ENCODE data around the gene PDE8B.
"Not testable (repeated sequence)": the region's sequence is repeated elsewhere in the genome, so short reads cannot be mapped to it uniquely, and the experiment has no call there.

The PDE8B gene

DNA sequence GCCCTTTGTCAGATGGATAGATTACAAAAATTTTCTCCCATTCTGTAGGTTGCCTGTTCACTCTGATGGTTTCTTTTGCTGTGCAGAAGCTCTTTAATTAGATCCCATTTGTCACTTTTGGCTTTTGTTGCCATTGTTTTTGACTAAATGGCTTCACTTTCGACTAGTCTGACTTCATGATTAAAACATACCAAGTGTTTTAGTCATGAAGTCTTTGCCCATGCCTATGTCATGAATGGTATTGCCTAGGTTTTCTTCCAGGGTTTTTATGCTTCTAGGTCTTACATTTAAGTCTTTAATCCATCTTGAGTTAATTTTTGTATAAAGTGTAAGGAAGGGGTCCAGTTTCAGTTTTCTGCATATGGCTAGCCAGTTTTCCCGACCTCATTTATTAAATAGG lies 172.9 kb downstream of the PDE8B start:
- H3K27ac Mint-ChIP-seq; H3K27me3 Mint-ChIP-seq; H3K4me3 Mint-ChIP-seq; DNase-seq; H3K36me3 Mint-ChIP-seq (ENCODE audit: low read depth); H3K9me3 Mint-ChIP-seq; ATAC-seq: not testable (repeated sequence)
- H3K4me1 Mint-ChIP-seq, result peaks cover 28% of the 10 kb centered on the region

DNA sequence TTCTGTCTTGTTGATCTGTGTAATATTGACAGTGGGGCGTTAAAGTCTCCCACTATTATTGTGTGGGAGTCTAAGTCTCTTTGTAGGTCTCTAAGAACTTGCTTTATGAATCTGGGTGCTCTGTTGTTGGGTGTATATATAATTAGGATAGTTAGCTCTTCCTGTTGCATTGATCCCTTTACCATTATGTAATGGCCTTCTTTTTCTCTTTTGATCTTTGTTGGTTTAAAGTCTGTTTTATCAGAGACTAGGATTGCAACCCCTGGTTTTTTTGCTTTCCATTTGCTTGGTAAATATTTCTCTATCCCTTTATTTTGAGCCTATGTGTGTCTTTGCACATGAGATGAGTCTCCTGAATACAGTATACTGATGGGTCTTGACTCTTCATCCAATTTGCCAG lies 175.9 kb downstream of the PDE8B start:
- not testable (repeated sequence) for H3K36me3 Mint-ChIP-seq (ENCODE audit: low read depth); ATAC-seq; DNase-seq; H3K4me3 Mint-ChIP-seq; H3K27ac Mint-ChIP-seq; H3K27me3 Mint-ChIP-seq; H3K9me3 Mint-ChIP-seq; H3K4me1 Mint-ChIP-seq

DNA sequence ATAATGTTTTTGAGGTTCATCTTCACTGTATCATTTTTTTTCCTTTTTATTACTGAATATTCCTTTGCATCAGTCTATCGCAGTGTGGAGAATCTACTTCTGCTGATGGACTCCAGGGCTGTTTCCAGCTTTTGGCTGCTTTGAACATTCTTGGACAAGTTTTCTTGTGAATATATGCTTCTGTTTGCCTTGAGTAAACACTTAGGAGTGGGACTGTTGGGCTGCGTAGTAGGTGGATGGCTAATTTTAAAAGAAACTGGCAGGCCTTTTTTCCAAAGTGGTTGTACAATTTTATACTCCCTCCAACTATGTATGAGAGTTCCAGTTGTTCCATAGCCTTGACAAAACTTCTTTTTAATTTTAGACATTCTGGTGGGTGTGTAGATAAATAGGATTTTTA lies 179.3 kb downstream of the PDE8B start:
- Mint-ChIP-seq H3K36me3 (ENCODE audit: low read depth) (no peaks in the 10 kb centered on the region), H3K27me3 (peaks cover 7% of the 10 kb centered on the region), H3K27ac (no peak overlapping the region), H3K9me3 (peaks cover 4% of the 10 kb centered on the region), H3K4me1 (peaks cover 6% of the 10 kb centered on the region), H3K4me3 (no peak overlapping the region)
- DNase-seq, result no peak
- ATAC-seq, result no peak

DNA sequence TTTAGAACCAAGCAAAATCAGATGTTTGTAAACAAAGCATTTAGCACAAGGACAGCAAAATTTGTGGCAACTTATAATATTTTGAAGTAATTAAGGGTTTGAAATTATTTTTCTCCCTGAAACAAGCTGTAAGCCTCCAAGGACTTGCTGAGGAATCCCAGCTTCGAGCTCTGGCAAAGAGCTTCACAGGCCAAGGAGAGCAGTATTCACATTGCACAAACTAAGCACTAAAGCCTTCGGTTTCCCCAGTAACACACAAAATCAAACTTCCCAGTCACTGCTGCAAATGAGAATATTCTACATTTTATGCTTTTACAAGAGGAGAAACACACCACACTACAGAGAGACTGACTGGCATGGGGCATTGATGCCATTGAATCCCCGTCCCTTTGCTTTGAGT lies 179.7 kb downstream of the PDE8B start:
- Mint-ChIP-seq H3K4me1 (peaks cover 6% of the 10 kb centered on the region), H3K36me3 (ENCODE audit: low read depth) (no peaks in the 10 kb centered on the region), H3K27ac (no peak overlapping the region), H3K27me3 (peaks cover 7% of the 10 kb centered on the region), H3K9me3 (peaks cover 4% of the 10 kb centered on the region), H3K4me3 (no peak overlapping the region)
- DNase-seq (no peak), ATAC-seq (no peak)

- peaks cover 4% of the 10 kb centered on the region for H3K9me3 Mint-ChIP-seq
- ATAC-seq (no peak), DNase-seq (no peak)
- no peaks in the 10 kb centered on the region for H3K36me3 Mint-ChIP-seq (ENCODE audit: low read depth)
- no peak overlapping the region for H3K4me3 Mint-ChIP-seq
- peaks cover 6% of the 10 kb centered on the region for H3K4me1 Mint-ChIP-seq
- H3K27ac Mint-ChIP-seq, result no peak overlapping the region
- peaks cover 7% of the 10 kb centered on the region for H3K27me3 Mint-ChIP-seq
Measured at GRCh38 chr5:77390795-77391194, 180.3 kb downstream of the PDE8B start.

DNA sequence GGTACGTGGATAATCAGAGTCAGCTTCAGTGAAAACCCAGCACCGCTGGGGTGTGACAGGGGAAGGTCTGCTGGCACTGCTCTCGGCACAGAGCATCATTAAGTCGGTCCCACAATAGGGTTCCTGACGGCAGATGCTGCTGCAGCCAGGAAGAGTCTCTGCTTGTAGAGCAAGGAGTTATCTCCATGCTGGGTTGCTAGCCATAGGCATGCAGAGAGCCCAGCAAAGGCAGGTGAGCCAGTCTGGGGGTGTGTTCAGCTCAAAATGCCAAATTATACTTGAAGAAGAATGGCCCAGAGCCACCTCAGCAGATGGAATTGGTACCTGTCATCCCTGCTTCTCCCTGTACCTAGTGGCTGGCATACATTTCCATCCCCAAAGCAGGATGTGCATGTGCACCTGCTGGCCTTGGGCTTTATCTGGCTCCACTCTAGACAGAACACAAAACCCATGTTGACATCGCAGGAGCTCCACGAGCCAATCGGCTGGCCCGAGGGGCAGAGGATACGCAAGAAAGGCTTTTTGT lies 180.8 kb downstream of the PDE8B start:
- DNase-seq (no peak), ATAC-seq (no peak)
- Mint-ChIP-seq H3K4me3 (no peak overlapping the region), H3K36me3 (ENCODE audit: low read depth) (no peaks in the 10 kb centered on the region), H3K9me3 (peaks cover 4% of the 10 kb centered on the region), H3K27me3 (peaks cover 4% of the 10 kb centered on the region), H3K27ac (no peak overlapping the region), H3K4me1 (peaks cover 10% of the 10 kb centered on the region)

DNA sequence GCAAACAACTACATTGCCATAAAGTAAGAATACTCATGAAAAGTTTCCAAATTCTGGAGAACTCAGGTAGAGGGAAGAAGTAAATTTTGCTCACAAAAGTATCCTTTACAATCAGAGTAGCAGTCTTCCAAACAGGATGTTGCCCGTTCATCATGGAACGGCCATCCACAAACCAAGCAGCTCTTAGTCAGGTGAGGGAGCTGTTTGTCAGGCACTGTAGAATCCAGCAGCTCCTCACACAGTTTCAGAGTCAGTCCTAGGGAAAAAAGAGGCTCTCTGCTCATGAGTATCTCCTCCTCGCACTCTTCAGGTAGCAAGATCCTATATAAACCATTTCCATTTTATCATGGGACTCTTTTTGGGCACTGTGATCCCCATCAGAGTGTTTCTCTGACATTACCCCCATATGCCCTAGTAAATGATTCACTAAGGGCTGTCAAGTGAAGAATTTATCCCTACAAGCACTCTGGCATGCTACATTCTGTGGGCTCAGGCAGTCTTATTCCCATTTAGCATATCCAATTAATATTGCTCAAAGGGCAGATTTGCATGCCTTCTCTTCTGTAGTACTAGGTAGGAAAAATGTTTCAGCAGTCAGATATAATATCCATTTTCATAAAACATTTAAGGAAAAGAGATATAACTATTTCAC lies 183.7 kb downstream of the PDE8B start:
- DNase-seq (no peak), ATAC-seq (no peak)
- Mint-ChIP-seq H3K4me1 (peaks cover 13% of the 10 kb centered on the region), H3K9me3 (no peaks in the 10 kb centered on the region), H3K27me3 (no peaks in the 10 kb centered on the region), H3K36me3 (ENCODE audit: low read depth) (no peaks in the 10 kb centered on the region), H3K27ac (no peak overlapping the region), H3K4me3 (no peak overlapping the region)

DNA sequence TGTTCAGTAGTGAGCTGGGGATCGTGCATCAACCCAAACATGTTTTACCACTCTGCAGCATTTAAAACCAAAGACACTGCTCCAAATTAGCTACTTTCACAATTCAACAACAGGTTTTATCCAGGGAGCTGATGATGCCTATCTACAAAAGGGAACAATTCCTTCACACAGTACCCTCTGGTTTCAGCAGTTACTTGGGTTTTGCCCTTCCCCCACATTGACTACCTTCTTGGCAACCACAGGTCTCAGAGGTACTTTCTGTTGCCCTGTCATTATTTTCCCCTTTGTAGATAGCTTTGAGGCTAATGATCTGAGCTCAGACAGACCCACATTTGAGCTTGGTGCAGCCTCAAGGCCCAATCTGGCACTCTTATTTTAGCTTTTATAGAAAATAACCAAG lies 185.5 kb downstream of the PDE8B start:
- H3K4me3 Mint-ChIP-seq, result no peak overlapping the region
- ATAC-seq (no peak), DNase-seq (no peak)
- H3K27ac Mint-ChIP-seq, result no peak overlapping the region
- H3K9me3 Mint-ChIP-seq, result no peaks in the 10 kb centered on the region
- peaks cover under 1% of the 10 kb centered on the region for H3K27me3 Mint-ChIP-seq
- H3K4me1 Mint-ChIP-seq, result peaks cover 13% of the 10 kb centered on the region
- H3K36me3 Mint-ChIP-seq (ENCODE audit: low read depth), result no peaks in the 10 kb centered on the region

DNA sequence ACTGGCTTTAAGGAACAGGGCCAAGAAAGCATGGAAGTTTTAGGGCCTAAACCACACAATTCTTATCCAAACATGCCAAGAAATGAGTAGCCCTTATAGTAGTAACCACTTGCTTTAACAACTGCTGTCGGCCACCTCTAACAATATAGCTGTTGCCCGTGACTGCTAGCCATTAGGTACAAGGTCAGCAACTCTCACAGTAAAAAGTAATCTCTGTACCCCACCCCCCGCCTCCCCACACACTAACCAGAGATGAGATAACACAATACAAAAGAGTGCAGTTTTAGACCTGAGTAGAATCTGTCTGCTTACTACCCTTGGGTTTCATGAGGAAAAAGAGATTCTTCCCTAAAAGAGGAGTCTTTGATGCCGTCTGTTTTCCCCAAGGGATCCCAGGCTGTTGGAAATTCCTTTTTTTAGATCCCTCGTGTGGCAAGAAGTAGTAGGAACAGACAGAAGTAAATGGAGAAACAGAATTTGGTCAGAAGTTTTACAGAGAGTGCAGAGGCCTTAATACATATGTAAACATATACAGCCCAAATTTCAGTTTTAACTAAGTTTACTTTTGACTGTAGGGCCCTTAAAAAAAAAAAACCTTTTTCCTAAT lies 187.3 kb downstream of the PDE8B start:
- ATAC-seq, result no peak
- H3K9me3 Mint-ChIP-seq, result no peaks in the 10 kb centered on the region
- H3K27me3 Mint-ChIP-seq, result peaks cover 2% of the 10 kb centered on the region
- no peak overlapping the region for H3K4me3 Mint-ChIP-seq
- H3K36me3 Mint-ChIP-seq (ENCODE audit: low read depth), result no peaks in the 10 kb centered on the region
- peaks cover 7% of the 10 kb centered on the region for H3K4me1 Mint-ChIP-seq
- no peak for DNase-seq
- no peak overlapping the region for H3K27ac Mint-ChIP-seq

DNA sequence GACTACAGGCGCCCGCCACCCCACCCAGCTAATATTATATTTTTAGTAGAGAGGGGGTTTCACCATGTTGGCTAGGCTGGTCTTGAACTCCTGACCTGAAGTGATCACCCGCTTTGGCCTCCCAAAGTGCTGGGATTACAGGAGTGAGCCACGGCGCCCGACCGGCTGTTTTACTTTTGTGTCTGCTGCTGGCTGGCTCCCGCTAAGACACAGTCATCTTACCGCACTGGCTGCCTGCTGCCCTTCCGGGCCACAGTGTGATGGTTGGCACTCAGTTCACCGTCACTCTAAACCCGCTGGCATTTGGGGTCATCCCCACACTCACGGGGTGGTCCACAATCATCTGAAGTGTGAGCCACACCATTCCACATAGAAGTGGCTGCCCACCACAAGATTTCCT lies 188.0 kb downstream of the PDE8B start:
- Mint-ChIP-seq H3K4me3 (no peak overlapping the region), H3K4me1 (peaks cover 7% of the 10 kb centered on the region), H3K27ac (no peak overlapping the region), H3K36me3 (ENCODE audit: low read depth) (no peaks in the 10 kb centered on the region), H3K9me3 (no peaks in the 10 kb centered on the region), H3K27me3 (peaks cover 2% of the 10 kb centered on the region)
- DNase-seq (no peak), ATAC-seq (no peak)

GRCh38 chr5:77398896-77399295 lies 188.4 kb downstream of the PDE8B start:
- peaks cover 2% of the 10 kb centered on the region for H3K27me3 Mint-ChIP-seq
- H3K4me3 Mint-ChIP-seq, result no peak overlapping the region
- ATAC-seq (no peak), DNase-seq (no peak)
- H3K36me3 Mint-ChIP-seq (ENCODE audit: low read depth), result no peaks in the 10 kb centered on the region
- H3K9me3 Mint-ChIP-seq, result no peaks in the 10 kb centered on the region
- no peak overlapping the region for H3K27ac Mint-ChIP-seq
- H3K4me1 Mint-ChIP-seq, result peaks cover 7% of the 10 kb centered on the region

GRCh38 chr5:77400645-77401044 lies 190.2 kb downstream of the PDE8B start:
- Mint-ChIP-seq H3K27ac (no peak overlapping the region), H3K27me3 (peaks cover 6% of the 10 kb centered on the region), H3K4me3 (no peak overlapping the region), H3K9me3 (no peaks in the 10 kb centered on the region), H3K4me1 (peaks cover 7% of the 10 kb centered on the region), H3K36me3 (ENCODE audit: low read depth) (no peaks in the 10 kb centered on the region)
- no peak for ATAC-seq
- no peak for DNase-seq

- Mint-ChIP-seq H3K27ac (no peak overlapping the region), H3K27me3 (peaks cover 12% of the 10 kb centered on the region), H3K4me3 (no peak overlapping the region), H3K36me3 (ENCODE audit: low read depth) (no peaks in the 10 kb centered on the region), H3K9me3 (no peaks in the 10 kb centered on the region), H3K4me1 (no peaks in the 10 kb centered on the region)
- DNase-seq (no peak), ATAC-seq (no peak)
Measured at GRCh38 chr5:77402796-77403195, 192.3 kb downstream of the PDE8B start.

- no peaks in the 10 kb centered on the region for H3K9me3 Mint-ChIP-seq
- ATAC-seq (no peak), DNase-seq (no peak)
- H3K4me3 Mint-ChIP-seq, result no peak overlapping the region
- peaks cover 9% of the 10 kb centered on the region for H3K27me3 Mint-ChIP-seq
- no peaks in the 10 kb centered on the region for H3K4me1 Mint-ChIP-seq
- H3K27ac Mint-ChIP-seq, result no peak overlapping the region
- H3K36me3 Mint-ChIP-seq (ENCODE audit: low read depth), result no peaks in the 10 kb centered on the region
Measured at GRCh38 chr5:77407152-77407551, 196.7 kb downstream of the PDE8B start.

- H3K4me1 Mint-ChIP-seq, result no peaks in the 10 kb centered on the region
- H3K27me3 Mint-ChIP-seq, result peaks cover 12% of the 10 kb centered on the region
- H3K9me3 Mint-ChIP-seq, result no peaks in the 10 kb centered on the region
- ATAC-seq (no peak), DNase-seq (no peak)
- no peaks in the 10 kb centered on the region for H3K36me3 Mint-ChIP-seq (ENCODE audit: low read depth)
- H3K4me3 Mint-ChIP-seq, result no peak overlapping the region
- H3K27ac Mint-ChIP-seq, result no peak overlapping the region
Measured at GRCh38 chr5:77409870-77410621, 199.6 kb downstream of the PDE8B start.

Data from activated naive CD8-positive, alpha-beta T cell treated with anti-CD3 and anti-CD28 coated beads, Interleukin-2, amount 50 U/mL, for 24 hours (primary cell).